ENCODE measurements around the gene MRPS18A. TPM values are rescaled to one million over a fixed set of nuclear protein-coding genes. Genes with fewer than 3 reads are reported as not detected.

The MRPS18A gene
- total and polyA plus RNA-seq, 2 donors: 33.3 to 55.8 TPM

GRCh38 chr6:43724354-43724753, 36.8 kb upstream of the MRPS18A start:
- DNase-seq (ENCODE audit: extremely low spot score): no peak
- 73% methylated on average over 2 of the region's 2 CpGs for WGBS
- H3K36me3 ChIP-seq (ENCODE audit: insufficient read depth): no peaks in the 10 kb centered on the region
- no peak overlapping the region for H3K4me3 ChIP-seq (ENCODE audit: low read depth, low read length)
- H3K4me1 ChIP-seq (ENCODE audit: insufficient read depth): no peaks in the 10 kb centered on the region
- no peak overlapping the region for H3K27ac ChIP-seq (ENCODE audit: low read depth)

- 57% methylated on average over 9 of the region's 9 CpGs for WGBS
- Histone ChIP-seq H3K27ac (ENCODE audit: low read depth) (no peak overlapping the region), H3K4me3 (ENCODE audit: low read depth, low read length) (no peak overlapping the region)
These were observed 36.2 kb upstream of the MRPS18A start for GRCh38 chr6:43723737-43724295.

GRCh38 chr6:43722920-43723545, 35.4 kb upstream of the MRPS18A start:
- Histone ChIP-seq H3K4me1 (ENCODE audit: insufficient read depth) (no peaks in the 10 kb centered on the region), H3K4me3 (ENCODE audit: low read depth, low read length) (no peak overlapping the region), H3K36me3 (ENCODE audit: insufficient read depth) (no peaks in the 10 kb centered on the region), H3K27ac (ENCODE audit: low read depth) (no peak overlapping the region)
- DNase-seq (ENCODE audit: extremely low spot score): no peak
- WGBS: 87% methylated on average over 10 of the region's 10 CpGs

More at GRCh38 chr6:43723737-43724295, 36.2 kb upstream of the MRPS18A start:
- no peaks in the 10 kb centered on the region for H3K4me1 ChIP-seq (ENCODE audit: insufficient read depth)
- H3K36me3 ChIP-seq (ENCODE audit: insufficient read depth): no peaks in the 10 kb centered on the region
- no peak for DNase-seq (ENCODE audit: extremely low spot score)

- Histone ChIP-seq H3K27ac (ENCODE audit: low read depth) (no peak overlapping the region), H3K36me3 (ENCODE audit: insufficient read depth) (no peaks in the 10 kb centered on the region), H3K4me3 (ENCODE audit: low read depth, low read length) (no peak overlapping the region), H3K4me1 (ENCODE audit: insufficient read depth) (no peaks in the 10 kb centered on the region)
- DNase-seq (ENCODE audit: extremely low spot score): no peak
- 98% methylated on average over 4 of the region's 4 CpGs for WGBS
These were observed 33.4 kb upstream of the MRPS18A start for GRCh38 chr6:43720999-43721398.

- no peaks in the 10 kb centered on the region for H3K4me1 ChIP-seq (ENCODE audit: insufficient read depth)
- no peaks in the 10 kb centered on the region for H3K36me3 ChIP-seq (ENCODE audit: insufficient read depth)
- no peak overlapping the region for H3K27ac ChIP-seq (ENCODE audit: low read depth)
- H3K4me3 ChIP-seq (ENCODE audit: low read depth, low read length): no peak overlapping the region
- no peak for DNase-seq (ENCODE audit: extremely low spot score)
- 92% methylated on average over 7 of the region's 7 CpGs for WGBS
These were observed 31.9 kb upstream of the MRPS18A start for GRCh38 chr6:43719511-43719910.

GRCh38 chr6:43718387-43719105, 31.0 kb upstream of the MRPS18A start:
- no peaks in the 10 kb centered on the region for H3K4me1 ChIP-seq (ENCODE audit: insufficient read depth)
- H3K27ac ChIP-seq (ENCODE audit: low read depth): no peak overlapping the region
- DNase-seq (ENCODE audit: extremely low spot score): no peak
- WGBS: 86% methylated on average over 13 of the region's 13 CpGs
- no peak overlapping the region for H3K4me3 ChIP-seq (ENCODE audit: low read depth, low read length)
- no peaks in the 10 kb centered on the region for H3K36me3 ChIP-seq (ENCODE audit: insufficient read depth)

- no peak overlapping the region for H3K4me3 ChIP-seq (ENCODE audit: low read depth, low read length)
- H3K4me1 ChIP-seq (ENCODE audit: insufficient read depth): no peaks in the 10 kb centered on the region
- WGBS: 77% methylated on average over 12 of the region's 12 CpGs
- DNase-seq (ENCODE audit: extremely low spot score): no peak
- no peaks in the 10 kb centered on the region for H3K36me3 ChIP-seq (ENCODE audit: insufficient read depth)
- H3K27ac ChIP-seq (ENCODE audit: low read depth): no peak overlapping the region
These were observed 30.2 kb upstream of the MRPS18A start for GRCh38 chr6:43717822-43718221.

- Histone ChIP-seq H3K4me3 (ENCODE audit: low read depth, low read length) (no peak overlapping the region), H3K4me1 (ENCODE audit: insufficient read depth) (no peaks in the 10 kb centered on the region), H3K27ac (ENCODE audit: low read depth) (no peak overlapping the region), H3K36me3 (ENCODE audit: insufficient read depth) (no peaks in the 10 kb centered on the region)
- no peak for DNase-seq (ENCODE audit: extremely low spot score)
- WGBS: 88% methylated on average over 8 of the region's 8 CpGs
These were observed 29.8 kb upstream of the MRPS18A start for GRCh38 chr6:43717389-43717788.

- no peaks in the 10 kb centered on the region for H3K36me3 ChIP-seq (ENCODE audit: insufficient read depth)
- WGBS: 39% methylated on average over 9 of the region's 9 CpGs
- DNase-seq (ENCODE audit: extremely low spot score): no peak
- H3K27ac ChIP-seq (ENCODE audit: low read depth): no peak overlapping the region
- no peaks in the 10 kb centered on the region for H3K4me1 ChIP-seq (ENCODE audit: insufficient read depth)
- no peak overlapping the region for H3K4me3 ChIP-seq (ENCODE audit: low read depth, low read length)
These were observed 28.5 kb upstream of the MRPS18A start for GRCh38 chr6:43716099-43716498.

GRCh38 chr6:43715056-43715788, 27.6 kb upstream of the MRPS18A start:
- Histone ChIP-seq H3K36me3 (ENCODE audit: insufficient read depth) (no peaks in the 10 kb centered on the region), H3K27ac (ENCODE audit: low read depth) (no peak overlapping the region), H3K4me3 (ENCODE audit: low read depth, low read length) (no peak overlapping the region), H3K4me1 (ENCODE audit: insufficient read depth) (no peaks in the 10 kb centered on the region)
- WGBS: 75% methylated on average over 5 of the region's 5 CpGs
- DNase-seq (ENCODE audit: extremely low spot score): no peak

GRCh38 chr6:43714311-43715055, 26.9 kb upstream of the MRPS18A start:
- no peaks in the 10 kb centered on the region for H3K4me1 ChIP-seq (ENCODE audit: insufficient read depth)
- H3K4me3 ChIP-seq (ENCODE audit: low read depth, low read length): no peak overlapping the region
- DNase-seq (ENCODE audit: extremely low spot score): no peak
- 65% methylated on average over 9 of the region's 9 CpGs for WGBS
- no peaks in the 10 kb centered on the region for H3K36me3 ChIP-seq (ENCODE audit: insufficient read depth)
- H3K27ac ChIP-seq (ENCODE audit: low read depth): no peak overlapping the region

- WGBS: 92% methylated on average over 13 of the region's 13 CpGs
- no peak overlapping the region for H3K27ac ChIP-seq (ENCODE audit: low read depth)
- no peak overlapping the region for H3K4me3 ChIP-seq (ENCODE audit: low read depth, low read length)
- H3K36me3 ChIP-seq (ENCODE audit: insufficient read depth): no peaks in the 10 kb centered on the region
- H3K4me1 ChIP-seq (ENCODE audit: insufficient read depth): no peaks in the 10 kb centered on the region
- DNase-seq (ENCODE audit: extremely low spot score): no peak
These were observed 26.2 kb upstream of the MRPS18A start for GRCh38 chr6:43713643-43714310.

GRCh38 chr6:43712579-43712978, 25.0 kb upstream of the MRPS18A start:
- Histone ChIP-seq H3K4me1 (ENCODE audit: insufficient read depth) (no peaks in the 10 kb centered on the region), H3K4me3 (ENCODE audit: low read depth, low read length) (no peak overlapping the region), H3K36me3 (ENCODE audit: insufficient read depth) (no peaks in the 10 kb centered on the region), H3K27ac (ENCODE audit: low read depth) (no peak overlapping the region)
- 85% methylated on average over 6 of the region's 6 CpGs for WGBS
- DNase-seq (ENCODE audit: extremely low spot score): no peak

Data from urinary bladder (tissue), 4 donors.